Mucosa of stomach (tissue), 1 donor: ENCODE results near the gene TRAF3IP3.

ENCODE experiments used
- H3K27me3 ChIP-seq: one replicate; pipeline ENCODE4 v1.7.0; 2013; ENCODE audit warnings: mild to moderate bottlenecking, low read length; ENCODE audit not compliant: control insufficient read depth, insufficient read depth
- H3K36me3 ChIP-seq: one replicate; pipeline ENCODE4 v1.7.0; 2013; ENCODE audit warnings: low read length; ENCODE audit not compliant: control insufficient read depth, insufficient read depth
- H3K4me1 ChIP-seq: one replicate; pipeline ENCODE4 v1.7.0; 2013; ENCODE audit warnings: mild to moderate bottlenecking, low read length; ENCODE audit not compliant: control insufficient read depth, insufficient read depth
- H3K4me3 ChIP-seq: one replicate; pipeline ENCODE4 v1.7.0; 2013; ENCODE audit warnings: low read length
- H3K9ac ChIP-seq: one replicate; pipeline ENCODE4 v1.7.0; 2013; ENCODE audit warnings: mild to moderate bottlenecking, low read length, moderate library complexity
- H3K9me3 ChIP-seq: one replicate; pipeline ENCODE4 v1.7.0; 2013; ENCODE audit warnings: mild to moderate bottlenecking, low read length, moderate library complexity; ENCODE audit not compliant: control insufficient read depth
- donor health status: Pancreatic carcinoma.

The TRAF3IP3 gene

GRCh38 chr1:209772126-209772525, 16.3 kb downstream of the TRAF3IP3 start:
- peaks cover 9% of the 10 kb centered on the region for H3K4me1 ChIP-seq
- no peaks in the 10 kb centered on the region for H3K27me3 ChIP-seq
- no peak overlapping the region for H3K4me3 ChIP-seq
- H3K9ac ChIP-seq: no peak overlapping the region
- H3K36me3 ChIP-seq: no peaks in the 10 kb centered on the region
- no peaks in the 10 kb centered on the region for H3K9me3 ChIP-seq

- Histone ChIP-seq H3K4me1 (peaks cover 1% of the 10 kb centered on the region), H3K9me3 (no peaks in the 10 kb centered on the region), H3K9ac (no peak overlapping the region), H3K4me3 (no peak overlapping the region), H3K27me3 (no peaks in the 10 kb centered on the region), H3K36me3 (no peaks in the 10 kb centered on the region)
These were observed 18.7 kb downstream of the TRAF3IP3 start for GRCh38 chr1:209774592-209774991.

DNA sequence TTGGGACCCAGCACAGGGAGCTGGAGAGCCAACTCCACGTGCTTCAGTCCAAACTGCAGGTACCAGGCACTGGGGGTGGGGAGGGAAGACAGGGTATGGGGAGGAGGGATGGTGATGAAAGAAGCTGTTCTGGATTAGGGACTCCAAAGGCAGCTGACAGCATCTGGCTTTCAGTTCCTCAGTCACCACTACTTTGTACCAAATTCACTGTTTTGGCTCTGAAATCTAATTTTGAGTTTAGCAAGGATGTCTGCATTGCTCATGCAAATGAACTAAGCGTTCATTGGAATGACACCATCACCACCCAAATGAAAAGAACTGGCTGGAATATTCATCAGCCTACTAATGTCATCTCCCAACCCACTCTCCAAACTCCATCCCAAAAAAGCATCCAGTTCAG, 19.8 kb downstream of the TRAF3IP3 start:
- no peaks in the 10 kb centered on the region for H3K9me3 ChIP-seq
- H3K9ac ChIP-seq: no peak overlapping the region
- H3K36me3 ChIP-seq: no peaks in the 10 kb centered on the region
- H3K4me3 ChIP-seq: no peak overlapping the region
- peaks cover 7% of the 10 kb centered on the region for H3K4me1 ChIP-seq
- H3K27me3 ChIP-seq: no peaks in the 10 kb centered on the region

GRCh38 chr1:209777587-209777986, 21.7 kb downstream of the TRAF3IP3 start:
- H3K9me3 ChIP-seq: no peaks in the 10 kb centered on the region
- H3K4me3 ChIP-seq: no peak overlapping the region
- no peaks in the 10 kb centered on the region for H3K27me3 ChIP-seq
- H3K4me1 ChIP-seq: peaks cover 7% of the 10 kb centered on the region
- H3K36me3 ChIP-seq: no peaks in the 10 kb centered on the region
- no peak overlapping the region for H3K9ac ChIP-seq

- Histone ChIP-seq H3K36me3 (no peaks in the 10 kb centered on the region), H3K4me1 (peaks cover 7% of the 10 kb centered on the region), H3K4me3 (no peak overlapping the region), H3K9me3 (no peaks in the 10 kb centered on the region), H3K27me3 (no peaks in the 10 kb centered on the region), H3K9ac (no peak overlapping the region)
These were observed 22.2 kb downstream of the TRAF3IP3 start for GRCh38 chr1:209778102-209778501.

DNA sequence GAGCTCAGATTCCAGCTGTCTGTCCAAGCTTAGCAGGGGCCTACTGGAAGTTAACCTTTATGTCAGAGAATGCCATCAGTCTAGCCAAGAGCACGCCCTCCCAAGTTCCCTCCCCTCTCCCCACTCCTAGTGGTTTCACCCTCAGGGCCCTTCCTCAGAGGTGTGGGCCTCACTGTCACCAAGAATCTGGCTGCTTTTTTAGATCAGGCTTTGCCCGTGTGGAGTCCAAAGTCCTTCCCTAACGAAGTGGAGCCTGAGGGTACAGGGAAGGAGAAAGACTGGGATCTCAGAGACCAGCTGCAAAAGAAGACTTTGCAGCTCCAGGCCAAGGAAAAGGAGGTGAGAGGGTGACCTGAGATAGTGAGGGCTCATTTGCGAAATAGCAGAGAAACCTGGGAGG, 24.4 kb downstream of the TRAF3IP3 start:
- Histone ChIP-seq H3K27me3 (no peaks in the 10 kb centered on the region), H3K36me3 (no peaks in the 10 kb centered on the region), H3K4me3 (no peak overlapping the region), H3K4me1 (peaks cover 21% of the 10 kb centered on the region), H3K9ac (no peak overlapping the region), H3K9me3 (no peaks in the 10 kb centered on the region)

- Histone ChIP-seq H3K9me3 (no peaks in the 10 kb centered on the region), H3K9ac (peak overlapping the region; percentile 87), H3K4me3 (peak overlapping the region; percentile 89), H3K27me3 (no peaks in the 10 kb centered on the region), H3K36me3 (no peaks in the 10 kb centered on the region), H3K4me1 (peaks cover 44% of the 10 kb centered on the region)
These were observed 27.5 kb downstream of the TRAF3IP3 start for GRCh38 chr1:209783386-209783785.

DNA sequence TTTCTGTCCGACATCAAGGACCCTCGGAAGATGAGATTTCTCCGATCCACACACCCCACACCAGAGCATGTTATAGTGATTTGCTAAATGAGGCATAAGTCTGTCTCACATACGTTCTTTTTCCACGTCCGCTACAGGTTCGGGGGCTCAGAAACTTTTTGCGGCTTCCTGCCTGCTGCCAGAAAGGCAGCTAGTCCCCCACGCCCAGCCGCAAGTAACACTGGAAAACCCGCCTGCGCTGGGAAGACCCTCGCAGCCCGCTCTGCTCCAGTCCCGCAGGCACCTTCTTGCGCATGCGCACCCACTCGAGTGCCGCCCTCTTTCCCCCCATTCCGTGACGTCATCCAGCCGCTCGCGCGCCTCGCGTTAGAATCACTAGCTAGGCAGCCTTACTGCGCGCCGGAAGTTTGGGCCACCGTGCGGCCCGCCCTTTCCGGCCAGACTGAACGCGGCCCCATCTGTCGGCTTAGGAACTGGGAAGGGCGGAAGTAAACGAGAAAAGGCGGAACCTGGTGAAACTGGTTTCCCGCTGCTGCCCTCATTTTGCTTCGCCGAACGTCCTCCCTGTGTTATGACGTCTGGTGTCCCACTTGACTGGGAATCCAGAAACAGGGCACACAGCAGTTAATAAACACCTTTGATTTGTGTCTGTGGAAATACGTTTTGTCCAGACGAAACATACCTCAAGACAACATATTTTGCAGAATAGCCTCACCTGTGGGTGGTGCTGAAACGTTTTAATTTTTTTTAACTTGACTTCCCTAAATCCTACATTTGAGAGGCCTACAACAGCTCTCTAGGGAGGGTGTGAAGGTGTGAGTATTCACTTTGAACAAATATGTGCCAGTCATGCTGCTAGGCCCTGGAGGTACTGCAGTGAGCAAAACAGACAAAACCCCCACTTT, 28.7 kb downstream of the TRAF3IP3 start, which contains the start of gene C1orf74:
C1orf74 (minus strand) TSS at position 295 of the 905 bp plus-strand sequence. CDS start 925 bp downstream, outside the sequence.
- peak within 1 kb of the TSS; percentile 87 for H3K9ac ChIP-seq
- H3K4me1 ChIP-seq: peaks cover 50% of the 10 kb centered on the region
- no peaks in the 10 kb centered on the region for H3K36me3 ChIP-seq
- H3K4me3 ChIP-seq: peak within 1 kb of the TSS; percentile 89
- no peaks in the 10 kb centered on the region for H3K27me3 ChIP-seq
- H3K9me3 ChIP-seq: no peaks in the 10 kb centered on the region

GRCh38 chr1:209785592-209785991, 29.7 kb downstream of the TRAF3IP3 start:
- Histone ChIP-seq H3K4me3 (no peak overlapping the region), H3K9ac (no peak overlapping the region), H3K36me3 (peaks cover 8% of the 10 kb centered on the region), H3K27me3 (no peaks in the 10 kb centered on the region), H3K4me1 (peaks cover 51% of the 10 kb centered on the region), H3K9me3 (no peaks in the 10 kb centered on the region)

GRCh38 chr1:209786146-209786545, 30.3 kb downstream of the TRAF3IP3 start:
- H3K9ac ChIP-seq: no peak overlapping the region
- H3K27me3 ChIP-seq: no peaks in the 10 kb centered on the region
- H3K9me3 ChIP-seq: no peaks in the 10 kb centered on the region
- no peak overlapping the region for H3K4me3 ChIP-seq
- peaks cover 12% of the 10 kb centered on the region for H3K36me3 ChIP-seq
- H3K4me1 ChIP-seq: peaks cover 57% of the 10 kb centered on the region

DNA sequence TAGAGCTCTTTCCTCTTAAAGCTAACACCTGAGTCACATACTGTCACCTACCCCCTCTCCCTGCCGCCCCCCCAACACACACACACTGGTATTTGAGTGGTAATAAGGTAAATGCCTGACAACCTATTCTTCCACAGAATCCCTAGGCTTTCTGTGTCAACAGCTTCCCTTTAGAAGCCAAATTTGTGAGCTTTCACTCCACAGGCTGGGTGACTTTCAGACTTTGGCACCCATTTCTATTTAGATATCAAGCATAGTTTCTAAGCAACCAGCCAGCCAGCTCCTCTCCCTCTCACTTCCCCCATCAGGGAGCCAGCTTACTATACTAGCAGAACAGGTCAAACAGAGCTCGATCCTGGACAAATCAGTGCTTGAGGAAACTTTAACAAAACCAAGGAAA, 31.7 kb downstream of the TRAF3IP3 start:
- peaks cover 71% of the 10 kb centered on the region for H3K4me1 ChIP-seq
- no peaks in the 10 kb centered on the region for H3K9me3 ChIP-seq
- H3K27me3 ChIP-seq: no peaks in the 10 kb centered on the region
- H3K4me3 ChIP-seq: no peak overlapping the region
- H3K36me3 ChIP-seq: peaks cover 12% of the 10 kb centered on the region
- peak overlapping the region; percentile 22 for H3K9ac ChIP-seq

GRCh38 chr1:209789245-209789644, 33.4 kb downstream of the TRAF3IP3 start:
- H3K9ac ChIP-seq: no peak overlapping the region
- H3K9me3 ChIP-seq: no peaks in the 10 kb centered on the region
- H3K27me3 ChIP-seq: no peaks in the 10 kb centered on the region
- H3K36me3 ChIP-seq: peaks cover 12% of the 10 kb centered on the region
- H3K4me3 ChIP-seq: no peak overlapping the region
- peaks cover 63% of the 10 kb centered on the region for H3K4me1 ChIP-seq
